ENCODE measurements around the gene FGF19. TPM values are rescaled to one million over a fixed set of nuclear protein-coding genes. Genes with fewer than 3 reads are reported as not detected.

The FGF19 gene
- total RNA-seq, 3 donors from 2014 or later: not detected

DNA sequence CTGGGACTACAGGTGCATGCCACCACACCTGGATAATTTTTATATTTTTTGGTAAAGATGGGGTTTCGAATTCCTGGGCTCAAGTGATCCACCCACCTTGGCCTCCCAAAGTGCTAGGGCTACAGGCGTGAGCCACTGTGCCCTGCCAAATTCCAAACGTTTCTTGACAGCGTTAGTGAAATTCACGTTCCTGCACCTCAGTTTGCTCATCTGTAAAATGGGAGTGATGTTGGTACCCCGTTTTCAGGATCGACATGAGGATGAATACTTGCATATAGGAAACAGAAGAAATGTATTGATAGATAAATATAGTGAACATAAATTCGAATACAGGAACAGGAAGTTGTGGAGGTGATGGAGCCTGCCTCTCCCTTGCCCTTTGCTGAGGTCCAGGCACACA is 18.5 kb downstream of the FGF19 start:
- intact Hi-C loops (cut with DNase I; ENCODE audit: low total_unique reads): no loop called here
- Histone ChIP-seq H3K4me3 (peak overlapping the region in 1 of 3 donors; percentile 37), H3K36me3 (no peaks in the 10 kb centered on the region), H3K4me1 (no peaks in the 10 kb centered on the region), H3K9me3 (no peaks in the 10 kb centered on the region), H3K27ac (no peak overlapping the region), H3K27me3 (no peaks in the 10 kb centered on the region)
- no peak for DNase-seq (ENCODE audit: low spot score in 2 of 2)
- TF ChIP-seq, protein P1, sequence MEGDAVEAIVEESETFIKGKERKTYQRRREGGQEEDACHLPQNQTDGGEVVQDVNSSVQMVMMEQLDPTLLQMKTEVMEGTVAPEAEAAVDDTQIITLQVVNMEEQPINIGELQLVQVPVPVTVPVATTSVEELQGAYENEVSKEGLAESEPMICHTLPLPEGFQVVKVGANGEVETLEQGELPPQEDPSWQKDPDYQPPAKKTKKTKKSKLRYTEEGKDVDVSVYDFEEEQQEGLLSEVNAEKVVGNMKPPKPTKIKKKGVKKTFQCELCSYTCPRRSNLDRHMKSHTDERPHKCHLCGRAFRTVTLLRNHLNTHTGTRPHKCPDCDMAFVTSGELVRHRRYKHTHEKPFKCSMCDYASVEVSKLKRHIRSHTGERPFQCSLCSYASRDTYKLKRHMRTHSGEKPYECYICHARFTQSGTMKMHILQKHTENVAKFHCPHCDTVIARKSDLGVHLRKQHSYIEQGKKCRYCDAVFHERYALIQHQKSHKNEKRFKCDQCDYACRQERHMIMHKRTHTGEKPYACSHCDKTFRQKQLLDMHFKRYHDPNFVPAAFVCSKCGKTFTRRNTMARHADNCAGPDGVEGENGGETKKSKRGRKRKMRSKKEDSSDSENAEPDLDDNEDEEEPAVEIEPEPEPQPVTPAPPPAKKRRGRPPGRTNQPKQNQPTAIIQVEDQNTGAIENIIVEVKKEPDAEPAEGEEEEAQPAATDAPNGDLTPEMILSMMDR (IDR thresholded peaks at IDR 0.05): no peak
- TF ChIP-seq POLR2AphosphoS5 (IDR thresholded peaks at IDR 0.05): no peak
- no peak for TF ChIP-seq POLR2A (IDR thresholded peaks at IDR 0.05)

DNA sequence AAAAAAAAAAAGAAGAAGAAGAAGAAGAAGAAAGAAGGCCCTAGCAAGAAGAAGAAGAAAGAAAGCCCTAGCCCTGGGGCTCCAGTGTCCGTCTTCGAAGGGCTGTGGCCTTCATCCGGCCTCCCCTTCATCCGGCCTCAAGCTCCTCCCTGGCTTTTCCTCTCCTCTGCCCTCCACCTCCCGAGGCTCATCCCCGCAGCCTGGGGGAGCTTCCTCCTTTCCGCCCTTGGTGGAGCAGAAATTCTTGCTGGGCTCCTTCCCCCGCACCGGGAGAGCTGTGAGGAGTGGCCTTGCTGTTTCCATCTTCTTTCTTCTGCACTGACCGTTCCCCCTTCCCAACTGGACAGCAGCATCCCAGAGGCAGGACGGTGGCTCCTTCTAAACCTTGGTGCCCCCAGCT is 19.2 kb downstream of the FGF19 start:
- no peaks in the 10 kb centered on the region for H3K27me3 ChIP-seq
- H3K36me3 ChIP-seq: no peaks in the 10 kb centered on the region
- no peak for DNase-seq (ENCODE audit: low spot score in 2 of 2)
- no peak overlapping the region for H3K27ac ChIP-seq
- no peaks in the 10 kb centered on the region for H3K4me1 ChIP-seq
- no peak overlapping the region for H3K4me3 ChIP-seq
- intact Hi-C loops (cut with DNase I; ENCODE audit: low total_unique reads): no loop called here
- TF ChIP-seq POLR2AphosphoS5 (IDR thresholded peaks at IDR 0.05): no peak
- TF ChIP-seq, protein P1 (IDR thresholded peaks at IDR 0.05): no peak
- no peak for TF ChIP-seq POLR2A (IDR thresholded peaks at IDR 0.05)
- H3K9me3 ChIP-seq: no peaks in the 10 kb centered on the region

DNA sequence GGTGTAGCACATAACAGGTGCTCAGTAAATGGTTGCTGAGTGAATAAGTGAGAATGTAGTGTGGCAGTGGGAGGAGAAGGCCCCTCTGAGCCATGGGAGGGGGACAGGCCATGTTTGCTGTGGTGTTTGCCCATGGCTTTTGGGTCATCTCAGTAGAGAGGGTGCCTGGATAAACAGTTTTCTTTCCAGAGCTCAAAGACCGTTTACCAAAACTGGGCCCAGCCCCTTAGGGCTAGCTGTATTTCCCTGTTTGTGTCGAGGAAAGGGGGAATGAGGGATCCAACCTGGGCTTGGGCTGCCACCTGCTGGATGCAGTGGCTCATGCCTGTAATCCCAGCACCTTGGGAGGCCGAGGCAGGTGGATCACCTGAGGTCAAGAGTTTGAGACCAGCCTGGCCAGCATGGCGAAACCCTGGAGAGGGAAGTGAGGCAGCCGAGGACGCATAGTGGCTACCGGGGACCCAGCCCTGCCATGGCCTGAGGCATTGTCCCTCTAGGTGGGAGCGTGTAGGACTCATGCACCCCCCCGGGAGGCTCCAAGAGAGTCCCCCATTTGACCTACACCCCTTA is 20.0 kb downstream of the FGF19 start:
- no peak overlapping the region for H3K4me3 ChIP-seq
- TF ChIP-seq, protein P1 (IDR thresholded peaks at IDR 0.05): peak in 2 of 3 donors; percentile 34 to 44
- TF ChIP-seq POLR2A (IDR thresholded peaks at IDR 0.05): no peak
- no peak for TF ChIP-seq POLR2AphosphoS5 (IDR thresholded peaks at IDR 0.05)
- no peaks in the 10 kb centered on the region for H3K4me1 ChIP-seq
- H3K27ac ChIP-seq: no peak overlapping the region
- no peak for DNase-seq (ENCODE audit: low spot score in 2 of 2)
- no peaks in the 10 kb centered on the region for H3K27me3 ChIP-seq
- intact Hi-C loops (cut with DNase I; ENCODE audit: low total_unique reads): no loop called here
- H3K36me3 ChIP-seq: no peaks in the 10 kb centered on the region
- no peaks in the 10 kb centered on the region for H3K9me3 ChIP-seq

DNA sequence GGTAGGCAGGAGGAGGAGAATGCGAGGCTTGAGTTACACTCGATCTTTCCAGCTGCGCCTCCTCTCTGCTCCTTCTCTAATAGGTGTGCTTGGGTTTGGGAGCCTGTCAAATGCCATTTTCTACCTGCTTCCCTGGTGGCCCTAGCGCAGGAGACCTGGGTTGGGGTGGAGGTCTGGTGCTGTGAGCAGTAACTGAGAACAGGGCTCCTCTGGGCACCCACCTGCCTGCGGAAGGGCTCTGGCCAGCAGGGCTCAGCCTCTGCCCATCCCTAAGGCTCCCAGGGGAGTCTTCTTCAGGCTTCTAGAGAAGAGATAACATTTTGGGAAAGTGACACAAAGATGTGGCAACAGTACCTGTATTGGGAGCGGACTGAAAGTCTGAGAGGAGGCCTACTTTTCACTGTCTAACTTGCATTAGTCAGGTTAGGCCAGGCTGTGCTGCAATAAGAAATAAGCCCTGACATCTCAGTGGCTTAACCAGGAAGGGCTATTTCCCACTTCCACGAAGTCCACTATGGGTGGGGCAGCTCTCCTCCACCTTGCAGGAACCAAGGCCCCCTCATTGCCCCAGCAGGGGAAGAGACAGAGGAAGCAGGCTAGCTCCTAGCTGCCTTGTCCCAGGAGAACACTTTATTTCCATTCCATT is 21.0 kb downstream of the FGF19 start:
- no peaks in the 10 kb centered on the region for H3K4me1 ChIP-seq
- no peak overlapping the region for H3K27ac ChIP-seq
- no peak overlapping the region for H3K4me3 ChIP-seq
- TF ChIP-seq POLR2AphosphoS5 (IDR thresholded peaks at IDR 0.05) (no peak), POLR2A (IDR thresholded peaks at IDR 0.05) (no peak)
- TF ChIP-seq, protein P1 (IDR thresholded peaks at IDR 0.05): no peak
- intact Hi-C loops (cut with DNase I; ENCODE audit: low total_unique reads): no loop called here
- H3K36me3 ChIP-seq: no peaks in the 10 kb centered on the region
- H3K27me3 ChIP-seq: no peaks in the 10 kb centered on the region
- no peak for DNase-seq (ENCODE audit: low spot score in 2 of 2)
- H3K9me3 ChIP-seq: no peaks in the 10 kb centered on the region

DNA sequence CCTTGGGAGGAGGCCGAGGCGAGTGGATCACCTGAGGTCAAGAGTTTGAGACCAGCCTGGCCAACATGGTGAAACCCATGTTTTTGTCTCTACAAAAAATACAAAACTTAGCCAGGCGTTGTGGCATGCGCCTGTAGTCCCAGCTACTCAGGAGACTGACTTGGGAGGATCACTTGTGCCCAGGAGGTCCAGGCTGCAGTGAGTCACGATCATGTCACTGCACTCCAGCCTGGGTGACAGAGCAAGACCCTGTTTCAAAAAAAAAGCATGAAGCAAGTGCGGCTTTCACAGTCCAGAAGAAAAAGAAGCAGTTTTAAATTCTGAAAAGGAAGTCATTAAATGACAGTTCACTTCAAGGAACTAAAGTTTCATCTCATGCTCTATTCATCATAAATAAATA is 21.6 kb downstream of the FGF19 start:
- DNase-seq (ENCODE audit: low spot score in 2 of 2): no peak
- H3K36me3 ChIP-seq: no peaks in the 10 kb centered on the region
- no peaks in the 10 kb centered on the region for H3K4me1 ChIP-seq
- H3K27me3 ChIP-seq: no peaks in the 10 kb centered on the region
- no peaks in the 10 kb centered on the region for H3K9me3 ChIP-seq
- intact Hi-C loops (cut with DNase I; ENCODE audit: low total_unique reads): no loop called here
- H3K27ac ChIP-seq: no peak overlapping the region
- TF ChIP-seq POLR2AphosphoS5 (IDR thresholded peaks at IDR 0.05) (no peak), POLR2A (IDR thresholded peaks at IDR 0.05) (no peak)
- TF ChIP-seq, protein P1 (IDR thresholded peaks at IDR 0.05): no peak
- no peak overlapping the region for H3K4me3 ChIP-seq

All from breast epithelium (tissue), 4 donors.